Measurements from ENCODE around the gene MORC2.

DNA sequence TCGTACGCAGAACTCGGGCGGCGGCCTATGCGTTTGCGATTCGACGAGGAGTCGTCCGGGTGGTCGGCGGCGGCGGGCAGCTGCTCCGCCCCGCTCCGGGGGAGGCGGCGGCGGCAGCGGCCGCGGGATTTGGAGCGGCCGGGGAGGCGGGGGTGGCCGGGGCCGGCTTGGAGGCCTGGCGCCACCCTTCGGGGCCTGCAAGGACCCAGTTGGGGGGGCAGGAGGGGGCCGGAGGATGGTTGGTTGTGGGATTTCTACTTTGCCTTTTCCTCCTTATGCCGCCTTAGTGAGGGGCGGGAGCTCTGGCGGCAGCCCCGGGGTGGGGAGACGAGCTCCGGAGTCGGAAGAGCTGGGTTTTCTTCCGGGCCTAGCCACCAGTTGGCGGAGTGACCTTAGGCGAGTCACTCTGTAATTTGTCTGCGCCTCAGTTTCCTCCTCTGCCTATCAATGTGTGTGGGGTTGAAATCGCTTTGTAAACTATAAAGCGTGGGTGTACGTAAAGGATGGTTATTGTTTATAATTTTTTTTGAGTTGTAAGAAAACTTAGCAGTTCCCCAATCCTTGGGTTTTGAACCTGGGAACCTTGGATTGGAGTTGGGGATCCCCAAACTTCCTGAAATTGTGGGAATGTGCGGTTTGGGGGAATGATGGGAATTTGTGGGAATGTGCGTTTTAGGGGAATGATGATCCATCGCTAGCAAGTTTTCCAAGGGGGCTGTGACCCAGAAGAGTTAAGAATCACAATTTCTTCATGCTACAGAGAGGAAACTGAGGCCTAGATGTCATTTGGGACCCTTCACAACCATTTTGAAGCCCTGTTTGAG is 1.2 kb upstream of the MORC2 start:
- TF ChIP-seq, protein P1, sequence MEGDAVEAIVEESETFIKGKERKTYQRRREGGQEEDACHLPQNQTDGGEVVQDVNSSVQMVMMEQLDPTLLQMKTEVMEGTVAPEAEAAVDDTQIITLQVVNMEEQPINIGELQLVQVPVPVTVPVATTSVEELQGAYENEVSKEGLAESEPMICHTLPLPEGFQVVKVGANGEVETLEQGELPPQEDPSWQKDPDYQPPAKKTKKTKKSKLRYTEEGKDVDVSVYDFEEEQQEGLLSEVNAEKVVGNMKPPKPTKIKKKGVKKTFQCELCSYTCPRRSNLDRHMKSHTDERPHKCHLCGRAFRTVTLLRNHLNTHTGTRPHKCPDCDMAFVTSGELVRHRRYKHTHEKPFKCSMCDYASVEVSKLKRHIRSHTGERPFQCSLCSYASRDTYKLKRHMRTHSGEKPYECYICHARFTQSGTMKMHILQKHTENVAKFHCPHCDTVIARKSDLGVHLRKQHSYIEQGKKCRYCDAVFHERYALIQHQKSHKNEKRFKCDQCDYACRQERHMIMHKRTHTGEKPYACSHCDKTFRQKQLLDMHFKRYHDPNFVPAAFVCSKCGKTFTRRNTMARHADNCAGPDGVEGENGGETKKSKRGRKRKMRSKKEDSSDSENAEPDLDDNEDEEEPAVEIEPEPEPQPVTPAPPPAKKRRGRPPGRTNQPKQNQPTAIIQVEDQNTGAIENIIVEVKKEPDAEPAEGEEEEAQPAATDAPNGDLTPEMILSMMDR (IDR thresholded peaks at IDR 0.05 in 8 of 11, conservative IDR thresholded peaks at IDR 0.05 in 3 of 11): peak in 1 of 11 experiments; percentile 9
- TF ChIP-seq POLR2A (IDR thresholded peaks at IDR 0.05) (no peak), POLR2AphosphoS5 (IDR thresholded peaks at IDR 0.05) (no peak)
